Endodermal cell (in vitro differentiated cells): ENCODE results near the gene INTS6L. TPM values are rescaled to one million over a fixed set of nuclear protein-coding genes. Genes with fewer than 3 reads are reported as not detected.
A peak's percentile ranks its signal among the peaks of the same experiment; 100 is the strongest.

ENCODE experiments used
- DNase-seq: peaks from one replicate; pipeline ENCODE4 v3.0.0-alpha.2; 2017
- H3K27ac ChIP-seq: 2 replicates; pipeline ENCODE4 v1.5.1; 2013; ENCODE audit warnings: mild to moderate bottlenecking, low read depth, low read length, moderate library complexity
- H3K27me3 ChIP-seq: 2 replicates; pipeline ENCODE4 v1.6.1; 2013; ENCODE audit warnings: mild to moderate bottlenecking, low read length, moderate library complexity; ENCODE audit not compliant: insufficient read depth, control insufficient read depth, poor library complexity, severe bottlenecking
- H3K36me3 ChIP-seq: 2 replicates; pipeline ENCODE4 v1.7.0; 2013; ENCODE audit warnings: mild to moderate bottlenecking, low read length, moderate library complexity; ENCODE audit not compliant: control insufficient read depth, insufficient read depth
- H3K4me1 ChIP-seq: one replicate; pipeline ENCODE4 v1.7.0; 2013; ENCODE audit warnings: low read length; ENCODE audit not compliant: control insufficient read depth, insufficient read depth
- H3K4me3 ChIP-seq: 2 replicates; pipeline ENCODE4 v1.5.1; 2013; ENCODE audit warnings: mild to moderate bottlenecking, low read length, moderate library complexity
- H3K9ac ChIP-seq: 2 replicates; pipeline ENCODE4 v1.6.1; 2013; ENCODE audit warnings: mild to moderate bottlenecking, low read length, moderate library complexity; ENCODE audit not compliant: poor library complexity, severe bottlenecking; ENCODE audit errors: extremely low read depth
- H3K9me3 ChIP-seq: 2 replicates; pipeline ENCODE4 v1.6.1; 2013; ENCODE audit warnings: mild to moderate bottlenecking, low read length, moderate library complexity; ENCODE audit not compliant: control insufficient read depth
- H3K27ac Mint-ChIP-seq: 2 replicates; pipeline ENCODE4 v1.8.0; 2020; ENCODE audit warnings: mixed read lengths
- H3K27me3 Mint-ChIP-seq: 2 replicates; pipeline ENCODE4 v1.8.0; 2021; ENCODE audit warnings: mild to moderate bottlenecking, mixed read lengths; ENCODE audit not compliant: insufficient read depth
- H3K36me3 Mint-ChIP-seq: 2 replicates; pipeline ENCODE4 v1.8.0; 2020; ENCODE audit warnings: low read depth, mixed read lengths
- H3K4me1 Mint-ChIP-seq: 2 replicates; pipeline ENCODE4 v1.8.0; 2020; ENCODE audit warnings: mixed read lengths
- H3K4me3 Mint-ChIP-seq: 2 replicates; pipeline ENCODE4 v1.8.0; 2020; ENCODE audit warnings: mild to moderate bottlenecking, moderate library complexity, mixed read lengths
- H3K9me3 Mint-ChIP-seq: 2 replicates; pipeline ENCODE4 v1.8.0; 2020; ENCODE audit warnings: mild to moderate bottlenecking, mixed read lengths
- WGBS, 2 experiments: methylation state at CpG; one replicate each; pipeline versions ENCODE4 v1.1.5 to v1.1.7; 2013; ENCODE audit warnings: missing lambda C conversion rate in 2 of 2, mixed read lengths in 1 of 2; ENCODE audit not compliant: insufficient coverage in 1 of 2, insufficient read length in 1 of 2; 5-methylcytosine and 5-hydroxymethylcytosine counted together
- total RNA-seq, 2 donors: library from RNA; stranded (reverse); fragmentation: NEBNext Ultra II Directional in 1 of 2; extraction: Animal tissue kit (Norgen Biotek cat#: 25700) in 1 of 2; gene quantifications; 2 replicates in 1 of 2; 3 replicates in 1 of 2; pipeline ENCODE4 v1.2.1, GENCODE V29; 2021
- TF ChIP-seq, protein P1 (sequence below): fragments of 200-600 bp; sonication (generic); conservative IDR thresholded peaks from 2 replicates; pipeline ENCODE4 v1.5.0; 2021; ENCODE audit warnings: antibody characterized with exemption, mild to moderate bottlenecking

Gene INTS6L
- total RNA-seq, 2 donors from 2014 or later = 7.3 to 9.1 TPM

DNA sequence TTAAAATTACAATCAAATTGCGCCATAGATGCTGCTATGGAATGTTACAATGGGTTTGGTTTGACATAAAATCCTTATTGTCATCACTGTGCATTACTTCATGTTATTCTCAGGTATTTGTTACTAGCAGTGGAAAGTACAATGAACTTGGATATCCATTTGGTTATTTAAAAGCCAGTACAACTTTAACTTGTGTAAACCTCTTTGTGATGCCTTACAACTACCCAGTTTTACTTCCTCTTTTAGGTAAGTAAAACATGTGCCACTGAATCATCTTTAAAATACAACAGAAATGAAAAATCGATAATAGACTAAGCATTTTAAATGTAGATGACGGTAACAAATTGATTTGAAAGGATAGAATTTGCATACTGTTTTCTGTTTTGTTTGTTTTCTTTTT, 35.6 kb downstream of the INTS6L start:
- Histone ChIP-seq H3K9me3 (no peaks in the 10 kb centered on the region), H3K4me3 (no peak overlapping the region), H3K36me3 (peaks cover 8% of the 10 kb centered on the region), H3K27me3 (no peaks in the 10 kb centered on the region), H3K9ac (no peak overlapping the region), H3K27ac (no peak overlapping the region), H3K4me1 (no peaks in the 10 kb centered on the region)
- no peak for DNase-seq
- Mint-ChIP-seq H3K27ac (no peak overlapping the region), H3K9me3 (peaks cover 33% of the 10 kb centered on the region), H3K36me3 (peaks cover 13% of the 10 kb centered on the region), H3K27me3 (no peaks in the 10 kb centered on the region), H3K4me1 (no peaks in the 10 kb centered on the region), H3K4me3 (no peak overlapping the region)
- TF ChIP-seq, protein P1, sequence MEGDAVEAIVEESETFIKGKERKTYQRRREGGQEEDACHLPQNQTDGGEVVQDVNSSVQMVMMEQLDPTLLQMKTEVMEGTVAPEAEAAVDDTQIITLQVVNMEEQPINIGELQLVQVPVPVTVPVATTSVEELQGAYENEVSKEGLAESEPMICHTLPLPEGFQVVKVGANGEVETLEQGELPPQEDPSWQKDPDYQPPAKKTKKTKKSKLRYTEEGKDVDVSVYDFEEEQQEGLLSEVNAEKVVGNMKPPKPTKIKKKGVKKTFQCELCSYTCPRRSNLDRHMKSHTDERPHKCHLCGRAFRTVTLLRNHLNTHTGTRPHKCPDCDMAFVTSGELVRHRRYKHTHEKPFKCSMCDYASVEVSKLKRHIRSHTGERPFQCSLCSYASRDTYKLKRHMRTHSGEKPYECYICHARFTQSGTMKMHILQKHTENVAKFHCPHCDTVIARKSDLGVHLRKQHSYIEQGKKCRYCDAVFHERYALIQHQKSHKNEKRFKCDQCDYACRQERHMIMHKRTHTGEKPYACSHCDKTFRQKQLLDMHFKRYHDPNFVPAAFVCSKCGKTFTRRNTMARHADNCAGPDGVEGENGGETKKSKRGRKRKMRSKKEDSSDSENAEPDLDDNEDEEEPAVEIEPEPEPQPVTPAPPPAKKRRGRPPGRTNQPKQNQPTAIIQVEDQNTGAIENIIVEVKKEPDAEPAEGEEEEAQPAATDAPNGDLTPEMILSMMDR = no peak
- WGBS, 2 experiments = 92% methylated on average over 3 of the region's 3 CpGs; no CpG with 5 or more reads in 1 of the 2 experiments

DNA sequence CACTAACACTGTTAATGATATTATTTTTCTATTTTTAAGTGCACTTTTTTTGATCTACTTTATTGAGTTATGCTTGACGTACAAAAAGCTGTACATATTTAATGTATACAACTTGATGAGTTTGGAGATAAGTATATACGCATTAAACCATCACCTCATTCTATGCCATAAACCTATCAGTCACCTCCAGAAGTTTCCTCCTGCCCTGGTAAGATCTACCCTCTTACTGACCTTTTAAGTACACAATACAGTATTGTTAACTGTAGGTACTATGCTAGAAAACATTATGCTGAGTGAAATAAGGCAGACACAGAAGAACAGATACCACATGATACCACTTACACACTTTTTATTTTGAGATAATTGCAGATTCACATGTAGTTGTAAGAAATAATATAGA, 36.9 kb downstream of the INTS6L start:
- H3K9ac ChIP-seq = no peak overlapping the region
- H3K27me3 Mint-ChIP-seq = no peaks in the 10 kb centered on the region
- H3K4me1 ChIP-seq = no peaks in the 10 kb centered on the region
- peaks cover 4% of the 10 kb centered on the region for H3K36me3 ChIP-seq
- H3K4me3 Mint-ChIP-seq = no peak overlapping the region
- H3K4me3 ChIP-seq = no peak overlapping the region
- no peaks in the 10 kb centered on the region for H3K27me3 ChIP-seq
- WGBS, 2 experiments = no CpG with 5 or more reads among the region's 2 CpGs
- TF ChIP-seq, protein P1 = no peak
- H3K4me1 Mint-ChIP-seq = no peaks in the 10 kb centered on the region
- peaks cover 29% of the 10 kb centered on the region for H3K9me3 Mint-ChIP-seq
- no peak overlapping the region for H3K27ac Mint-ChIP-seq
- no peak overlapping the region for H3K27ac ChIP-seq
- peaks cover 12% of the 10 kb centered on the region for H3K36me3 Mint-ChIP-seq
- no peak for DNase-seq
- H3K9me3 ChIP-seq = no peaks in the 10 kb centered on the region

DNA sequence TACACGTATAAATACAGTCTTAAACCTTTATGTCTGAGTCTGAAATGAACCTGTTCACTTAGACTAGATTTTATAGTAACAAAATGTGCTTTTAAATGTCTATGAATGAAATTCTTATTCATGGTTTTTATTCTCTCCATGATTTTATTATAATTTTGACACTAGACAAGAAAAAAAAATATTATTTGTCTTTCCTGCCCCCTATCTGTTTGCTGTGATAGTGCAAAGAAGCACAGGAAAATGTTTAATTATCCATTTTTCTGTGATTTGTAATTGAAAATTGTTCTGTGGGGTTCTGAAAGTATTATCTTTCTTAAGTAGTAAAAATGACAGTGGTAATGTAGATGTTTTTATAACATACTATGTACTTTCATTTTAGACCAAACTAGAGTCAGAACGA, 52.0 kb downstream of the INTS6L start:
- Mint-ChIP-seq H3K27ac (no peak overlapping the region), H3K9me3 (peaks cover 38% of the 10 kb centered on the region), H3K27me3 (no peaks in the 10 kb centered on the region), H3K4me3 (no peak overlapping the region), H3K36me3 (peaks cover 15% of the 10 kb centered on the region), H3K4me1 (no peaks in the 10 kb centered on the region)
- no peaks in the 10 kb centered on the region for H3K9me3 ChIP-seq
- H3K4me1 ChIP-seq = no peaks in the 10 kb centered on the region
- no peak overlapping the region for H3K4me3 ChIP-seq
- TF ChIP-seq, protein P1 = peak; percentile 63
- peaks cover 8% of the 10 kb centered on the region for H3K36me3 ChIP-seq
- no peaks in the 10 kb centered on the region for H3K27me3 ChIP-seq
- no peak overlapping the region for H3K9ac ChIP-seq
- H3K27ac ChIP-seq = no peak overlapping the region
- no peak for DNase-seq
- WGBS, 2 experiments = 100% methylated on average over 1 of the region's 2 CpGs; no CpG with 5 or more reads in 1 of the 2 experiments
